Measurements from ENCODE around the gene IKZF1. TPM values are rescaled to one million over a fixed set of nuclear protein-coding genes. Genes with fewer than 3 reads are reported as not detected.

IKZF1 gene
- total and polyA plus RNA-seq, 2 donors = 3.5 to 7.8 TPM

- Histone ChIP-seq H3K4me1 (ENCODE audit: insufficient read depth) (no peaks in the 10 kb centered on the region), H3K36me3 (ENCODE audit: insufficient read depth) (no peaks in the 10 kb centered on the region), H3K27ac (ENCODE audit: low read depth) (no peak overlapping the region), H3K4me3 (ENCODE audit: low read depth, low read length) (no peak overlapping the region)
- 72% methylated on average over 11 of the region's 11 CpGs for whole genome bisulfite sequencing
- DNase-seq (ENCODE audit: extremely low spot score) = no peak
Observed at GRCh38 chr7:50387351-50387750, 82.8 kb downstream of the IKZF1 start.

GRCh38 chr7:50389961-50390360, 85.4 kb downstream of the IKZF1 start:
- H3K4me1 ChIP-seq (ENCODE audit: insufficient read depth) = no peaks in the 10 kb centered on the region
- H3K4me3 ChIP-seq (ENCODE audit: low read depth, low read length) = no peak overlapping the region
- WGBS = 87% methylated on average over 3 of the region's 3 CpGs
- no peak overlapping the region for H3K27ac ChIP-seq (ENCODE audit: low read depth)
- H3K36me3 ChIP-seq (ENCODE audit: insufficient read depth) = no peaks in the 10 kb centered on the region
- no peak for DNase-seq (ENCODE audit: extremely low spot score)

GRCh38 chr7:50391386-50391785, 86.9 kb downstream of the IKZF1 start:
- H3K4me3 ChIP-seq (ENCODE audit: low read depth, low read length) = no peak overlapping the region
- no peak overlapping the region for H3K27ac ChIP-seq (ENCODE audit: low read depth)
- H3K4me1 ChIP-seq (ENCODE audit: insufficient read depth) = no peaks in the 10 kb centered on the region
- H3K36me3 ChIP-seq (ENCODE audit: insufficient read depth) = no peaks in the 10 kb centered on the region
- WGBS = 23% methylated on average over 3 of the region's 3 CpGs
- DNase-seq (ENCODE audit: extremely low spot score) = no peak

- no peaks in the 10 kb centered on the region for H3K4me1 ChIP-seq (ENCODE audit: insufficient read depth)
- H3K36me3 ChIP-seq (ENCODE audit: insufficient read depth) = no peaks in the 10 kb centered on the region
- DNase-seq (ENCODE audit: extremely low spot score) = no peak
- no peak overlapping the region for H3K4me3 ChIP-seq (ENCODE audit: low read depth, low read length)
- WGBS = 77% methylated on average over 1 of the region's 1 CpG
- H3K27ac ChIP-seq (ENCODE audit: low read depth) = no peak overlapping the region
Observed at GRCh38 chr7:50393076-50393475, 88.6 kb downstream of the IKZF1 start.

- Histone ChIP-seq H3K36me3 (ENCODE audit: insufficient read depth) (no peaks in the 10 kb centered on the region), H3K4me3 (ENCODE audit: low read depth, low read length) (no peak overlapping the region), H3K27ac (ENCODE audit: low read depth) (no peak overlapping the region), H3K4me1 (ENCODE audit: insufficient read depth) (no peaks in the 10 kb centered on the region)
- 56% methylated on average over 9 of the region's 9 CpGs for WGBS
- no peak for DNase-seq (ENCODE audit: extremely low spot score)
Observed at GRCh38 chr7:50393547-50394252, 89.2 kb downstream of the IKZF1 start.

- H3K4me1 ChIP-seq (ENCODE audit: insufficient read depth) = no peaks in the 10 kb centered on the region
- DNase-seq (ENCODE audit: extremely low spot score) = no peak
- H3K36me3 ChIP-seq (ENCODE audit: insufficient read depth) = no peaks in the 10 kb centered on the region
- H3K27ac ChIP-seq (ENCODE audit: low read depth) = no peak overlapping the region
- WGBS = 82% methylated on average over 1 of the region's 1 CpG
- no peak overlapping the region for H3K4me3 ChIP-seq (ENCODE audit: low read depth, low read length)
Observed at GRCh38 chr7:50394315-50394714, 89.8 kb downstream of the IKZF1 start.

- WGBS = 78% methylated on average over 2 of the region's 2 CpGs
- H3K36me3 ChIP-seq (ENCODE audit: insufficient read depth) = no peaks in the 10 kb centered on the region
- H3K27ac ChIP-seq (ENCODE audit: low read depth) = no peak overlapping the region
- no peak for DNase-seq (ENCODE audit: extremely low spot score)
- H3K4me1 ChIP-seq (ENCODE audit: insufficient read depth) = no peaks in the 10 kb centered on the region
- H3K4me3 ChIP-seq (ENCODE audit: low read depth, low read length) = no peak overlapping the region
Observed at GRCh38 chr7:50396856-50397255, 92.3 kb downstream of the IKZF1 start.

- Histone ChIP-seq H3K4me1 (ENCODE audit: insufficient read depth) (no peaks in the 10 kb centered on the region), H3K36me3 (ENCODE audit: insufficient read depth) (no peaks in the 10 kb centered on the region), H3K27ac (ENCODE audit: low read depth) (no peak overlapping the region), H3K4me3 (ENCODE audit: low read depth, low read length) (no peak overlapping the region)
- 78% methylated on average over 2 of the region's 2 CpGs for WGBS
- no peak for DNase-seq (ENCODE audit: extremely low spot score)
Observed at GRCh38 chr7:50397320-50397970, 92.9 kb downstream of the IKZF1 start.

GRCh38 chr7:50397971-50398324, 93.4 kb downstream of the IKZF1 start:
- H3K4me1 ChIP-seq (ENCODE audit: insufficient read depth) = no peaks in the 10 kb centered on the region
- no peak overlapping the region for H3K4me3 ChIP-seq (ENCODE audit: low read depth, low read length)
- no peak overlapping the region for H3K27ac ChIP-seq (ENCODE audit: low read depth)
- H3K36me3 ChIP-seq (ENCODE audit: insufficient read depth) = no peaks in the 10 kb centered on the region
- 72% methylated on average over 1 of the region's 1 CpG for WGBS
- no peak for DNase-seq (ENCODE audit: extremely low spot score)

- Histone ChIP-seq H3K4me1 (ENCODE audit: insufficient read depth) (no peaks in the 10 kb centered on the region), H3K36me3 (ENCODE audit: insufficient read depth) (no peaks in the 10 kb centered on the region), H3K4me3 (ENCODE audit: low read depth, low read length) (no peak overlapping the region), H3K27ac (ENCODE audit: low read depth) (no peak overlapping the region)
- WGBS = 83% methylated on average over 1 of the region's 1 CpG
- DNase-seq (ENCODE audit: extremely low spot score) = no peak
Observed at GRCh38 chr7:50399206-50399605, 94.7 kb downstream of the IKZF1 start.

GRCh38 chr7:50399635-50400034, 95.1 kb downstream of the IKZF1 start:
- WGBS = 66% methylated on average over 21 of the region's 21 CpGs
- no peak overlapping the region for H3K27ac ChIP-seq (ENCODE audit: low read depth)

GRCh38 chr7:50400114-50400513, 95.6 kb downstream of the IKZF1 start:
- no peaks in the 10 kb centered on the region for H3K4me1 ChIP-seq (ENCODE audit: insufficient read depth)
- no peak for DNase-seq (ENCODE audit: extremely low spot score)
- no peak overlapping the region for H3K4me3 ChIP-seq (ENCODE audit: low read depth, low read length)
- H3K36me3 ChIP-seq (ENCODE audit: insufficient read depth) = no peaks in the 10 kb centered on the region
- no peak overlapping the region for H3K27ac ChIP-seq (ENCODE audit: low read depth)
- WGBS = 26% methylated on average over 41 of the region's 41 CpGs

More at GRCh38 chr7:50399635-50400034, 95.1 kb downstream of the IKZF1 start:
- no peaks in the 10 kb centered on the region for H3K4me1 ChIP-seq (ENCODE audit: insufficient read depth)
- no peak for DNase-seq (ENCODE audit: extremely low spot score)
- no peaks in the 10 kb centered on the region for H3K36me3 ChIP-seq (ENCODE audit: insufficient read depth)
- no peak overlapping the region for H3K4me3 ChIP-seq (ENCODE audit: low read depth, low read length)

GRCh38 chr7:50404392-50404791, 99.9 kb downstream of the IKZF1 start:
- 70% methylated on average over 7 of the region's 7 CpGs for WGBS
- Histone ChIP-seq H3K4me3 (ENCODE audit: low read depth, low read length) (no peak overlapping the region), H3K36me3 (ENCODE audit: insufficient read depth) (no peaks in the 10 kb centered on the region), H3K27ac (ENCODE audit: low read depth) (no peak overlapping the region), H3K4me1 (ENCODE audit: insufficient read depth) (no peaks in the 10 kb centered on the region)
- DNase-seq (ENCODE audit: extremely low spot score) = no peak

GRCh38 chr7:50405221-50405620, 100.7 kb downstream of the IKZF1 start:
- H3K4me1 ChIP-seq (ENCODE audit: insufficient read depth) = no peaks in the 10 kb centered on the region
- 82% methylated on average over 7 of the region's 7 CpGs for WGBS
- no peaks in the 10 kb centered on the region for H3K36me3 ChIP-seq (ENCODE audit: insufficient read depth)
- H3K4me3 ChIP-seq (ENCODE audit: low read depth, low read length) = no peak overlapping the region
- DNase-seq (ENCODE audit: extremely low spot score) = no peak
- no peak overlapping the region for H3K27ac ChIP-seq (ENCODE audit: low read depth)
